ENCODE results near the gene PRKG1. TPM values are rescaled to one million over a fixed set of nuclear protein-coding genes. Genes with fewer than 3 reads are reported as not detected.
A peak's percentile ranks its signal among the peaks of the same experiment; 100 is the strongest.
"Not testable (repeated sequence)": the region's sequence is repeated elsewhere in the genome, so short reads cannot be mapped to it uniquely, and the experiment has no call there.

PRKG1 gene
- total RNA-seq, 4 donors from 2014 or later: 26.5 to 72.3 (median 58.1) TPM

GRCh38 chr10:51389415-51390321 is 315.4 kb downstream of the PRKG1 start:
- H3K27ac ChIP-seq: no peak overlapping the region
- TF ChIP-seq CTCF (IDR thresholded peaks at IDR 0.05): peak in 5 of 6 experiments; percentile 15 to 45 (median 25)
- no peak for TF ChIP-seq POLR2A (IDR thresholded peaks at IDR 0.05)
- DNase-seq: peak in 1 of 2 donors; percentile 8

GRCh38 chr10:51393006-51393405 is 318.7 kb downstream of the PRKG1 start:
- H3K36me3 ChIP-seq; DNase-seq; H3K27ac ChIP-seq; intact Hi-C loops (cut with DNase I); H3K9me3 ChIP-seq; H3K4me3 ChIP-seq (replicated peaks in 1 of 3); H3K27me3 ChIP-seq: not testable (repeated sequence)
- peaks cover 8 to 19% of the 10 kb centered on the region in 2 donors for H3K4me1 ChIP-seq
- WGBS, 2 donors: 96 to 100% methylated on average over 9 to 11 of the region's 29 CpGs

More at GRCh38 chr10:51389415-51390321, 315.4 kb downstream of the PRKG1 start:
- 64% methylated on average over 3 of the region's 3 CpGs for WGBS, 2 donors
- Histone ChIP-seq H3K4me3 (replicated peaks in 1 of 3) (no peak overlapping the region), H3K27me3 (no peaks in the 10 kb centered on the region), H3K9me3 (no peaks in the 10 kb centered on the region), H3K36me3 (no peaks in the 10 kb centered on the region), H3K4me1 (peaks cover 0 to 10% of the 10 kb centered on the region in 2 donors)
- intact Hi-C loops (cut with DNase I): no loop called here

- Histone ChIP-seq H3K4me1 (peaks cover 8 to 26% of the 10 kb centered on the region in 2 donors), H3K27me3 (no peaks in the 10 kb centered on the region), H3K27ac (no peak overlapping the region), H3K9me3 (no peaks in the 10 kb centered on the region), H3K4me3 (replicated peaks in 1 of 3) (no peak overlapping the region), H3K36me3 (no peaks in the 10 kb centered on the region)
- WGBS, 2 donors: 83 to 90% methylated on average over 3 of the region's 3 CpGs
- no peak for DNase-seq
- TF ChIP-seq POLR2A (IDR thresholded peaks at IDR 0.05): no peak
- TF ChIP-seq CTCF (IDR thresholded peaks at IDR 0.05): no peak
- intact Hi-C loops (cut with DNase I): no loop called here
These were observed 319.8 kb downstream of the PRKG1 start for GRCh38 chr10:51394039-51394438.

GRCh38 chr10:51397244-51397643 is 323.0 kb downstream of the PRKG1 start:
- Histone ChIP-seq H3K36me3 (no peaks in the 10 kb centered on the region), H3K27me3 (no peaks in the 10 kb centered on the region), H3K27ac (peak overlapping the region in 2 of 3 donors; percentile 19 to 55), H3K4me1 (peaks cover 8 to 16% of the 10 kb centered on the region in 2 donors), H3K4me3 (replicated peaks in 1 of 3) (no peak overlapping the region), H3K9me3 (no peaks in the 10 kb centered on the region)
- intact Hi-C loops (cut with DNase I): no loop called here
- WGBS, 2 donors: 36 to 44% methylated on average over 3 of the region's 3 CpGs
- TF ChIP-seq CTCF (IDR thresholded peaks at IDR 0.05) (no peak), POLR2A (IDR thresholded peaks at IDR 0.05) (no peak)
- no peak for DNase-seq

GRCh38 chr10:51397695-51398094 is 323.4 kb downstream of the PRKG1 start:
- peak overlapping the region in 2 of 3 donors; percentile 19 to 55 for H3K27ac ChIP-seq

More at GRCh38 chr10:51397695-51398094, 323.4 kb downstream of the PRKG1 start:
- intact Hi-C loops (cut with DNase I): no loop called here
- H3K4me1 ChIP-seq: peaks cover 8 to 16% of the 10 kb centered on the region in 2 donors
- peak; percentile 86 to 92 for DNase-seq
- no peaks in the 10 kb centered on the region for H3K36me3 ChIP-seq
- TF ChIP-seq POLR2A (IDR thresholded peaks at IDR 0.05) (no peak), CTCF (IDR thresholded peaks at IDR 0.05) (peak in 3 of 6 experiments; percentile 15 to 45 (median 30))
- H3K27me3 ChIP-seq: no peaks in the 10 kb centered on the region
- H3K9me3 ChIP-seq: no peaks in the 10 kb centered on the region
- 41 to 44% methylated on average over 2 of the region's 2 CpGs for WGBS, 2 donors
- H3K4me3 ChIP-seq (replicated peaks in 1 of 3): no peak overlapping the region
